Uterus (tissue), 4 donors: ENCODE results near the gene RUFY1. TPM values are rescaled to one million over a fixed set of nuclear protein-coding genes. Genes with fewer than 3 reads are reported as not detected.
"Not testable (repeated sequence)": the region's sequence is repeated elsewhere in the genome, so short reads cannot be mapped to it uniquely, and the experiment has no call there.

ENCODE experiments used
- DNase-seq, 2 donors: peaks; one replicate each; pipeline ENCODE4 v3.0.0-alpha.2; 2019 to 2020
- H3K27ac ChIP-seq, 2 donors: fragments of 200-600 bp; sonication (generic); 1 replicate in 1 of 2; 2 replicates in 1 of 2; pipeline ENCODE4 v1.5.1; 2016 to 2018
- H3K27me3 ChIP-seq, 2 donors: fragments of 200-600 bp; sonication (generic); one replicate each; pipeline ENCODE4 v1.5.1; 2018 to 2019; ENCODE audit warnings: control low read depth in 1 of 2
- H3K36me3 ChIP-seq, 2 donors: fragments of 200-600 bp; sonication (generic); one replicate each; pipeline ENCODE4 v1.5.1; 2019; ENCODE audit warnings: control low read depth in 1 of 2
- H3K4me1 ChIP-seq, 2 donors: fragments of 200-600 bp; sonication (generic); one replicate each; pipeline ENCODE4 v1.5.1; 2018 to 2019; ENCODE audit warnings: control low read depth in 1 of 2
- H3K4me3 ChIP-seq, 2 donors: fragments of 200-600 bp; sonication (generic); 1 replicate in 1 of 2; 2 replicates in 1 of 2; pipeline ENCODE4 v1.5.1; 2018 to 2019; ENCODE audit warnings: mild to moderate bottlenecking in 1 of 2
- H3K9me3 ChIP-seq, 2 donors: fragments of 200-600 bp; sonication (generic); one replicate each; pipeline ENCODE4 v1.5.1; 2019; ENCODE audit warnings: control low read depth in 1 of 2
- CTCF ChIP-seq, 4 experiments: fragments of 200-600 bp in 2 of 4; fragments of 450-650 bp in 2 of 4; sonication (generic) in 2 of 4; IDR thresholded peaks; one replicate each; pipeline ENCODE4 v1.5.1; 2016 to 2019; ENCODE audit warnings: antibody characterized with exemption in 4 of 4, mild to moderate bottlenecking in 2 of 4, moderate library complexity in 1 of 4
- POLR2A ChIP-seq, 2 donors: fragments of 450-650 bp; IDR thresholded peaks; one replicate each; pipeline ENCODE4 v1.6.1; 2016; ENCODE audit warnings: antibody characterized with exemption in 2 of 2, mild to moderate bottlenecking in 1 of 2, moderate library complexity in 1 of 2
- intact Hi-C: fragments of 100-400 bp; cut with DNase I; formaldehyde crosslinking; loops from one replicate; pipeline ENCODE4 v1.15.1; 2023; ENCODE audit warnings: low total_unique reads
- total RNA-seq, 4 donors: library from RNA; depleted of rRNA in 3 of 4; stranded (reverse); fragments of >200 nt in 3 of 4; gene quantifications; one replicate each; pipeline versions ENCODE4 v1.1.0 to v1.2.4, GENCODE V29; 2014 to 2023
- donor health status: DM: yes; HTN: yes; CAD: no.

Gene RUFY1
- total RNA-seq, 4 donors from 2014 or later, result 8.2 to 59.2 (median 42.1) TPM

GRCh38 chr5:179505636-179506261 lies 44.6 kb upstream of the RUFY1 start:
- intact Hi-C loops, result no loop called here
- TF ChIP-seq CTCF (IDR thresholded peaks at IDR 0.05), result no peak
- no peak for TF ChIP-seq POLR2A (IDR thresholded peaks at IDR 0.05)
- DNase-seq, result no peak
- no peaks in the 10 kb centered on the region for H3K4me1 ChIP-seq
- no peak overlapping the region for H3K4me3 ChIP-seq
- H3K27ac ChIP-seq, result no peak overlapping the region
- no peaks in the 10 kb centered on the region for H3K36me3 ChIP-seq
- no peaks in the 10 kb centered on the region for H3K9me3 ChIP-seq
- no peaks in the 10 kb centered on the region for H3K27me3 ChIP-seq

DNA sequence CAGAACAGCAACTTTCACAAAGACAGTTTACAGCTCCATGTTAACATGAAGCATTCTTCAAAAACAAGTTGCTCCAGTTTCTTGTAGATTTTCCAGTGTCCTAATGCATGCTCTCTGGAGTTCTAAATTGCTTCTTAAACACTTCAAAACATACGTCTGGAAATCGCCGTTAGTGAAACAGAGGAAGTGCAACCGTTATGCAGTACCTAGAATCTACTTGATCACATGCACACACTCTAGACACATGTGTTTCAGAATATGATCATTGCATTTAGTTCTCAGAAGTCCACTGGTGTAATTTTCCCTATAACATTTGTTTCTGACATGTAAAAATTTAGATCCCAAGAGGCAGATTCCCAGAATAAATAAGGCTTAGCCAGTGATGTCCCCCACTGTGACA lies 41.1 kb upstream of the RUFY1 start:
- no peaks in the 10 kb centered on the region for H3K27me3 ChIP-seq
- H3K4me3 ChIP-seq, result no peak overlapping the region
- no peaks in the 10 kb centered on the region for H3K36me3 ChIP-seq
- intact Hi-C loops, result no loop called here
- H3K4me1 ChIP-seq, result no peaks in the 10 kb centered on the region
- TF ChIP-seq CTCF (IDR thresholded peaks at IDR 0.05) (no peak), POLR2A (IDR thresholded peaks at IDR 0.05) (no peak)
- H3K27ac ChIP-seq, result no peak overlapping the region
- no peak for DNase-seq
- no peaks in the 10 kb centered on the region for H3K9me3 ChIP-seq

- intact Hi-C loops, result no loop called here
- Histone ChIP-seq H3K9me3 (no peaks in the 10 kb centered on the region), H3K36me3 (no peaks in the 10 kb centered on the region), H3K27me3 (no peaks in the 10 kb centered on the region), H3K27ac (no peak overlapping the region), H3K4me3 (no peak overlapping the region), H3K4me1 (no peaks in the 10 kb centered on the region)
- no peak for TF ChIP-seq POLR2A (IDR thresholded peaks at IDR 0.05)
- TF ChIP-seq CTCF (IDR thresholded peaks at IDR 0.05), result no peak
- no peak for DNase-seq
Measured at GRCh38 chr5:179509845-179510244, 40.5 kb upstream of the RUFY1 start.

GRCh38 chr5:179512452-179513000 lies 37.8 kb upstream of the RUFY1 start:
- H3K27ac ChIP-seq, result no peak overlapping the region
- no peaks in the 10 kb centered on the region for H3K36me3 ChIP-seq
- TF ChIP-seq CTCF (IDR thresholded peaks at IDR 0.05), result no peak
- no peak for TF ChIP-seq POLR2A (IDR thresholded peaks at IDR 0.05)
- H3K9me3 ChIP-seq, result no peaks in the 10 kb centered on the region
- H3K4me1 ChIP-seq, result no peaks in the 10 kb centered on the region
- intact Hi-C loops, result no loop called here
- no peak overlapping the region for H3K4me3 ChIP-seq
- DNase-seq, result no peak
- no peaks in the 10 kb centered on the region for H3K27me3 ChIP-seq

- H3K27ac ChIP-seq, H3K4me3 ChIP-seq, H3K4me1 ChIP-seq, H3K27me3 ChIP-seq, intact Hi-C loops, H3K9me3 ChIP-seq, H3K36me3 ChIP-seq, DNase-seq: not testable (repeated sequence)
Measured at GRCh38 chr5:179515501-179515900, 34.9 kb upstream of the RUFY1 start.
